GM12801 (cell line): ENCODE data around the gene SH3RF1.

Source experiments
- CTCF ChIP-seq: IDR thresholded peaks from one replicate; pipeline ENCODE4 v1.5.1; 2011; ENCODE audit warnings: control low read depth; ENCODE audit not compliant: insufficient read length; ENCODE audit errors: extremely low read depth

Gene SH3RF1

GRCh38 chr4:169090484-169091215 is 180.1 kb downstream of the SH3RF1 start:
- no peak for TF ChIP-seq CTCF

GRCh38 chr4:169089004-169089403 is 181.8 kb downstream of the SH3RF1 start:
- TF ChIP-seq CTCF: no peak

- no peak for TF ChIP-seq CTCF
These were observed 185.8 kb downstream of the SH3RF1 start for GRCh38 chr4:169084954-169085353.

- no peak for TF ChIP-seq CTCF
These were observed 189.8 kb downstream of the SH3RF1 start for GRCh38 chr4:169080981-169081380.

- TF ChIP-seq CTCF: no peak
These were observed 190.6 kb downstream of the SH3RF1 start for GRCh38 chr4:169079942-169080827.

- no peak for TF ChIP-seq CTCF
These were observed 196.6 kb downstream of the SH3RF1 start for GRCh38 chr4:169074117-169074516.

GRCh38 chr4:169071747-169072146 is 199.0 kb downstream of the SH3RF1 start:
- TF ChIP-seq CTCF: no peak
